Measurements from ENCODE around the gene CFAP90.

- no peak for TF ChIP-seq CTCF (IDR thresholded peaks at IDR 0.05)
- no peak for TF ChIP-seq POLR2A (IDR thresholded peaks at IDR 0.05)
Observed at GRCh38 chr5:7878381-7878873, 27.5 kb upstream of the CFAP90 start.

Measured in tibial nerve (tissue), 3 donors.